ENCODE measurements around the gene AGO3. TPM values are rescaled to one million over a fixed set of nuclear protein-coding genes. Genes with fewer than 3 reads are reported as not detected.
"Not testable (repeated sequence)": the region's sequence is repeated elsewhere in the genome, so short reads cannot be mapped to it uniquely, and the experiment has no call there.

The AGO3 gene
- total RNA-seq, 1 experiment from 2014 or later, result 23.0 TPM

DNA sequence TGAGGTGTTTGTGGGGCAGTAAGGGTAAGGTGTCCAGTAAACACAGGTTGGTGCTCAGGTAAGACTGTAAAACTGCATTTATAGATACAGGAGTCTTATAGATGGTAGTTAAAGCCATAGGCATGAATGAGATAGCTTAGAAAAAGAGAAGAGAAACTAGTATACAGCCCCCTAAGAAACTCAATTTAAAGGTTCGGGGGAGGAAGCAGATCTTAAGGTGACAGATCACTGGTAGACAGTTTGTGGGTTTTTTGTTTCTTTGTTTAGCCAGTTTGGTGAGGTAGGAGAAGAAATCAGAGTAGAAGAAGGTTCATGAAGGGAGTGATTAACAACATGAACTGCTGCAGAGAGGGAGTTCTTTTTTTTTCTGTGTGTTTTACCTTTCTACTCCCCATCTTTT, 6.1 kb upstream of the AGO3 start:
- no peak for DNase-seq (ENCODE audit: low read depth)

DNA sequence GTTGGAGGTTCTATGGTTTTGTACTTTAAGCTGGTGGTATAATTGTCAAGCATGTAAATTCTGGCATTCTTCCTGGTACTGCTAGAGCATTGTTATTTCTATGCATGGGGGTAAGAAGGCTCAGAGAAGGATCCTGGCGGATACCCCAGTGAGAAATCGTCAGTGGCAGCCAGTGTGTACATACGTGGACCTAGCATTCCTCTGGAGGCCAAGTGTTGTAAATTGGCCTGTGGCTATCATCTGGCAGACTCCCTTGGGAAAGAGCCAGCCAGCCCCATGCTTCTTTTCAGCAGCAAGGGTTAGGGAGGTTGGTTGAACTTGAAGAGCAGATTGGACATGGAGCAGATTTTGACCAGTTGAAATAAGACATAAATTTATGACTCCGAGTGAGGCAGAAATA, 5.2 kb upstream of the AGO3 start:
- DNase-seq (ENCODE audit: low read depth), result no peak

DNA sequence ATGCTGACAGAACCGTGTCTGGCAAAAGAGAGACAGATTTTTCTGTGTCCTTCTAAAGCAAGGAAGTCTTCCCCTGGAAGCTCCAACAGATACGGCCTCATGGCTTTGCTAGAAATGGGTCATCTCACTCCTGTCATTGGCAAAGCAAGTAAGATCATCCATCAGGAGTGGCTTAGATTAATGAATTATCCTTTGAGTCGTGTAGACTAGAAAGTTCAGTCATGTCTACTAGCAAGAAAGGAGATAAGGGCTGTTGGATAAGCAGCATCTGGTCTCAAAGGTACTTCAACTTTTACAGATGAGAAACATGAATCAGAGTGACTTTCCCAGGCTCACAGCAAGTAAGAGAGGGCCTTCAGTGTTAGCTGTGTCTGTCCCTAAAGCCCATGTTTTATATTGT, 3.4 kb upstream of the AGO3 start:
- DNase-seq (ENCODE audit: low read depth), result no peak

DNA sequence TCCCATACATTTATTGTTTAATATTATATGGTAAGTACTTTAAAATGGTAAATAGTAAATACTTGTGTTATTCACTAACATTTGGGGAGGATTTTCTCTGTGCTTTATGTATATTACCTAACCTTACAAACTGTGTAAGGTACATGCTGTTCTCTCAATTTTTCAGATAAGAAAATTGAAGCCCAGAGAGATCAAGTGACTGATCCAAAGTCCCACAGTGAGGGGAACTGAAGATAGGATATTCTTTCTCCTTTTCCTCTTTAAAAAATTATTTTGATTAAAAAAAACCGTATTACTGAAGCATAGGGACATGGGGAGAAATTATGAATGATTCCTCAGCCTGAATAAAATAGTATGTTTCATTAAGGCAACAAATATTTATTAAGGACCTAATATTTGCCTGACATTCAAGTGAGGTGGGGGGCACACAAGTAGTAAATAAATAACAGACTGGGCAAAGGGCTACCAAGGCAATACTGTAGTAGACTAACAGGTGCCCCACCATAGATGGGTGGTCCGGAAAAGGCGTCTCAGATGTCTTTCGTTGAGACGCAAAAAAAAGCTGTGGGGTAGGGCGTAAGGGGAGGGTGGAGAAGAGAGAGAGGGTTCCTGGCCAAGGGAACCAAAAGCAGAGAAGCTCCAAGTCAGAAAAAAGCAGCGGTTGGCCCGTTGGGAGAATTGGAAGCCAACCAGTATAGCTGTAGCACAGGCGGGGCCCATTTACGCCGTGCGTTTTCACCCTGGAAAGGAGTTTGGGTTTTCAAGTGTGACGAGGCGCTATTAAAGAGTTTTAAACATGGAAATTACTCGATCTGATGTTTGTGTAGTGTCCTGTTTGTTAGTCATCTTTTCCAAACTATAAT, 944 bp upstream of the AGO3 start:
- DNase-seq (ENCODE audit: low read depth), result peak; percentile 58

DNA sequence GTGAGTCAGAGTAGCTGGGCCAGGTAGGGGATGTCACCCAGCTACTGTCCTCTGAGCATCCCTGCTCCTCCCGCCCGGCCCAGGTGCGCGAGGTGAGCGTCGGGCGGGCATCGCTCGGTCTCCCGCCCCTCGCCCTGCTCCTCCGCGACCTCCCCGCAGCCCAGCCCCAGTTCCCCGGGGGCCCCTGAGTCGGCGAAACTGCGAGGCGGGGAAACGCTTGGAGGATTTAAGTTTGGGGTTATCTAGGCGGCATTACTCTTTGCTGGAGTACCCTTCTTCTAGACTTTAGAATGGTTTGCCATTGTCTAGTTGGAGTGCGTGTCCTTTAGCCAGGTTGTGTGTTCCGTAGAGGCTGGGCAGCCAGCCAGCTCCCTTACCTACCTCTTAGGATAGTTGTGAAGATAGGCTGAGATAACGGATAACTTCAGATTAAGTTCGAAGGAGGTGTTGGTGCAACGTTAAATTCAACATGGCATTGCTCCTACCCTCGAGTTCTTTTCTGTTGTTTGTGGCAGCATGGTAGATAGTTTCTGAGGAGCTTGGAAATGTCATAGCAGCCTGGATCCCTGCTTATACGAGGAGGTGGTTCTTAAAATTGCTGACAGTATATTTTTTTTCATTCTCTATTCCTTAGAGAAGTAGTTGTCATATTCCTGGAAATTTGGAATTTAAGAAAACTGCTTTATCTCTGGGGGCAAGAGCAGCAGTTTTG, 697 bp downstream of the AGO3 start:
- DNase-seq (ENCODE audit: low read depth), result peak; percentile 6

DNA sequence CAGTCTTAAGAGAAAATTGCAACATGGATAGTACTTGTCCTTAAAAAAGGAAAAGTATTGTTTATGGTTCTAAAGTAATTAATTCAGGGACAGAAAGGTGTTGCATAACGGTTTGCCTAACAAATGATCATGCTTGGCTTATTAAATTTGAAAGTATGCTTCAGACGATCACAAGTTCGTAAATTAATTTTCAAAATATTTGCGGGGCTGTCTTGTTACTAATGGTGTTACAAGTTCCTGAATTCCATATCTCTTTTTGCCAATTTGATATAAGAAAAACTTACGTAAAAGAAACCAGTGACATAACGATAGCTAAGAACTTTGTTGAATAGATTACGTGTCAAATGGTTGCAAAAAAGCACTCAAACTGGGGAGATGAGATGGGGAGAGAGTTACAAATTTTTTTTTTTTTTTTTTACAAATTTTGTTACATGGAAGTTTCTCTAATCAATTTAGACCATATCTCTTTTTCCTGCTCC, 1.3 kb downstream of the AGO3 start:
- DNase-seq (ENCODE audit: low read depth), result no peak

DNA sequence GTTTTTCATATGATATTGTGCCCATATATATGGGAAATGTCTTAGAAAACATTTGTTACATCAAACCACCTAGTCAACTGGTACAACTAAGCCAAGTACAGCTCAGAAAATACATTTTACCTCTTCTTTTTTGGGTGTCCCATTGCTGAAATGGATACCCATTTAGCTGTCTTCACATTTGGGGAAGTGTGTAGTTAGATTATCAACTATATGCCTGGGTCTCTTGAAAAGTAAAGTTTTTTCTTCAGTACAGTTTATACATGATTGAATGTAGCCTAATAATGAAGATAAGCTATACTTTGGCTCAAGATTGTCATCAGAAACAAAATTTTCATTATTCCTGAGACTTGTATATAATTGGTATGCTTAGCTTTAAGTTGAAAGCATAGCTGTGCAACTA, 2.0 kb downstream of the AGO3 start:
- DNase-seq (ENCODE audit: low read depth), result no peak

DNA sequence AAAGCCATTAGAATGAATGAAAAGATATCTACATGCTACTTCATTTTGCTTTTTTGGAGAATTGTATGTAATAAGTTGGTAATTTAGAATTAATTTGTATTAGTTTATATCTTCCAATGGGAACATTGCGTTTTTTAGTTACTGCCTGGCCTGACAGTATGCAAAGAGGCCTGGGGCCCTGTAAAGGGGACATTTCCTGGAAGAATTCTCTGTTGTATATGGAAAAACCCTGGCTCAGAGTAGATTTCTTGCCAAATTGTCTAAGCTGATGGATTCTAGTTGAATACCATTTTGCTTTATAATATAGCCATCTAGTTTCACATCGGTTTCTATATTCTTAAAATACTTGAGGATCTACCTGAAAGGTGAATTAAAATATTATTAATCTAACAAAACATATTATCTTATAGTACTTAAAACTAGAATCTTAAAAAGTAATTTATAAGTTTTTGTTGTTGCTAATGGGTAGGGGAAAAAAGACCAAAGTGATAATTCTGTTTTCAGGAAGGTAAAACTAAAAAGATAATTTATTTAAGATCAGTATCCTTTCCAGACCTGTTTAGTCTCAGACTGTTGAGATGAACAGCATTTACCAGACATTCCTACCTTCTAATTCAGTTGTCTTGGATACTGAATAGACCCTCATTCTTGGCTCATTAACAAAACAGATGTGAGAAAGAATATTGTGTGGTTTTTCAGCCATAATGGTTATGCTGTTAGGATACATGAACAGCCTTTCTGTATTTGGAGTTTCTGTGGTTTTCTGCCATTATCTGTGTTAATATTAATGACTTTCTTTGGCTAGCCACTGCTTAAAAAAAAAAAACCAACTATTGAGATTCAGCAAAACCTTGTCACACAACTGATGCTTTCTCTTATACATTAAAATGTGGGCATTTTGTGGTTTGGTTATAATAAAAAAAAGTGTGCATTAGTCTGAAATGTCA, 4.8 kb downstream of the AGO3 start:
- no peak for DNase-seq (ENCODE audit: low read depth)

DNA sequence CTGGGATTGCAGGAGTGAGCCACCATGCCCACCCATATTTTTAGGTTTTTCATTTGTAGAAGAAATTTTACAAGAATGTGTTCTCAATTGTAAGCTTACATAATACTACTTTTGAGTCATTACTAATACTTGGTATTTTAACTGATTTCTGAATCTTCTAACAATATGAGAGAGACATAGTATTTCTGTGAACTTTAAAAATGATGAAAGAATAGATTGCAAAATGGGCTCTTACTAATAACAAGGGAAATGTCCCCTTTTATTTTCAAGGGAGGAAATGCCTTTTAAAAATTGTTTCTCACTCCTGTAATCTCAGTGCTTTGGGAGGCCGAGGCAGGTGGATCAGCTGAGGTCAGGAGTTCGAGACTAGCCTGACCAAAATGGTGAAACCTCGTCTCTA, 5.9 kb downstream of the AGO3 start:
- no peak for DNase-seq (ENCODE audit: low read depth)

DNA sequence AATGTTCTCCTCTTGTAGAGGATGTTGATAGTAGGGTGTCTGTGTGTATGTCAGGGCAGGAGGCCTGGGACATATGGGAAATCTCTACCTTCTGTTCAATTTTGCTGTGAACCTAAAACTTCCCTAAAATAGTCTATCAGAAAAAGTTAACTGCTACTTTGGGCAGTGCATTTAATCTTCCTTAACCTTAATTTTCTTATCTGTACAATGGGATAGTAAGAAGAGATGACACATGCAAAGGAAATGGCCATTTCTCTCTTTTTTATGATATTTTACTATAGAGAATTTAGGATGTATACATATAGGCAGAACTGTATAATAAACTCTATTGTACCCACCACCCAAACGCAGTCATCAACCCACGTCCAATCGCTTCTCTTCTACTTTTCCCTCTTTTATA, 8.6 kb downstream of the AGO3 start:
- DNase-seq (ENCODE audit: low read depth), result no peak

DNA sequence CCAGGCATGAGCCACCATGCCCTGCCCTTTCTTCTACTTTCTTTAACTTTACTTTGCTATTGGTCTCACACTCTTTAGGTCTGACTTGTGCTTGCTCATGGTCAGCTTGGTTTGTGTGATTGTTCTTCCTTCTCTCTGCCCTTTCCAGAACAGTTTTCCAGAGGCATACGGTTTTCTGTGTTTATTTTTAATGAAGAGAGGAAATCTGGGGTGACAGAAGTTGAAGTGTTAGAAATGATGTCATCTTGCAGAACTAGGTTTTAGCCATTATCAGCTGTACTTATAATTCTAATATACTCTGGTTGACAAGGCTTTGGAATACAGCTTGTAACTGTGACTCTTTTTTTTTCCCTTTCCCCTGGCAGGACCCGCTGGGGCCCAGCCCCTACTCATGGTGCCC, 14.4 kb downstream of the AGO3 start:
- no peak for DNase-seq (ENCODE audit: low read depth)

DNA sequence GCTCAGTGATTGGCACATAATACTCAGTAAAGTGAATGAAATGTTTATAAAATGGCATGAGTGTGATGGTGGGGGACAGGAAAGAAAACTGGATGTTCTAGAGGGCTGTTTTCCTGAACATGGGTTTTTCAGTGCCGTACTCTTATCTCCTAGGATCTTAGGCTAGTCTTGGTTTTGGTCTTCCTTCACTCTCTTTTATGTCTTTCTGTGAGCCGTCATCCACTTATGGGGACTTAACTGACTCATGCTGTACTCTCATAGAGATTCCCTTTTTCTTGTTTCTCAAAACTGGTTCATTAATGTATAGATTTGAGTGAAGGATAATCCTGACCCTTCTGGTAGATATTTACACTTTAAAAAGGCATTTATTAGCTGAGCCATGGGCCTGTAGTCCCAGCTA, 16.6 kb downstream of the AGO3 start:
- DNase-seq (ENCODE audit: low read depth), result no peak

DNA sequence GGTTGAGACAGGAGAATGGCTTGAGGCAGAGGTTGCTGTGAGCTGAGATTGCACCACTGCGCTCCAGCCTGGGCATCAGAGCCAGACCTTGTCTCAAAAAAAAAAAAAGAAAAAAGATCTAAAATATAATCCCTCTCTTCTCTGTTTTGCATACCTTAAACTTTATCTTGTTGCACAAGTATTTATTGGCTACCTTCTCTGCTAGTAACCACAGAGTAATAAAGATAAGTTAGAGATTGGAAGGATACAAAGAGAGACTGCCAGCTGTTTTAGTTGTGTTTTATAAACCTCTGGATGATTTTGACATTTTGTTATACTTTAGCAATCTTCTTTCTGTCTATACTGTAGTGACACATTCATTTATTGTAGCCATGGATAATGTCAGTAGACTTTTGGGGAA, 27.7 kb downstream of the AGO3 start:
- DNase-seq (ENCODE audit: low read depth), result no peak

DNA sequence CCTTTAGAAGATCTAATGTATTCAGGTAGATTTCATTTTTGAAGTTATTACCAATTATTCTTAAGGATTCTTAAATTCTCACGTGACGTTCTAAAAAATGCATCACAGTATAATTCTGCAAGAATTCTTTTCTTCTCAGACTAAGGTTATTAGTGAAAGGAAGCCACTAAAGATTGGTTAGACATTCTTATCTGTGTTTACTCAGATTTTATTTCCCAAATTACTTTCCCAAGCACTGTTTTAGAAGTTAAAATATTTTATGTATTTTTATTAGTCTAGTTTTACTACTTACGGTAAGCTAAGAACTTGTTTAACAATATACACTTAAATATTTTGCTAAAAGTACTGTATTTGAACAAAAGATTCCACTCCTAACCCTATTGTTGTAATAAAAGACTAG, 28.4 kb downstream of the AGO3 start:
- DNase-seq (ENCODE audit: low read depth), result no peak

DNA sequence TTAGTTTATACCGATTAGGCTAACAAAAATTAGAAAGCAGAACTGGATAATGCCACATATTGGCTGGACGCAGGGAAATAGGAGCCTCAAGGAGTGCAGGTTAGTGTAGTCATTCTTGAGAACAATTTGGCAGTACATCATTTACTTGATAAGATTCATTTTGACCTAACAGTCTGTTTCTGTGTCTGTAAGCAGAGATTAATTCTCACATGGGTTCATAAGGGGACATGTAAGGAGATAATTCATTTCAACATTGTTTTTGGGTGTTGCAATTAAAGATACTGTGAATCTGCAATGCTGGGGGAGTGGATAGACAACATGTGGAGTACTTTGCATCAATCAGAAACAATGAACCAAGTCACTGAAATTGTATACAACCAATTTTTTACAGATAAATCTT, 32.0 kb downstream of the AGO3 start:
- DNase-seq (ENCODE audit: low read depth), result no peak

DNA sequence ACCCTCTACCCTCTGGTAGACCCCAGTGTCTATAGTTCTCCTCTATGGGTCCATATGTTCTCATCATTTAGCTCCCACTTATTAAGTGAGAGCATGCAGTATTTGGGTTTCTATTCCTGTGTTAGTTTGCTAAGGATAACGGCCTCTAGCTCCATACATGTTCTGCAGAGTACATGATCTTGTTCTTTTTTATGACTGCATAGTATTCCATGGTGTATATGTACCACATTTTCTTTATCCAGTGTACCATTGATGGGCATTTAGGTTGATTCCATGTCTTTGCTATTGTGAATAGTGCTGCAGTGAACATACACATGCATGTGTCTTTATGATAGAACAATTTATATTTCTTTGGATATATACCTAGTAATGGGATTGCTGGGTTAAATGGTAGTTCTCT, 33.4 kb downstream of the AGO3 start:
- DNase-seq (ENCODE audit: low read depth), result not testable (repeated sequence)

DNA sequence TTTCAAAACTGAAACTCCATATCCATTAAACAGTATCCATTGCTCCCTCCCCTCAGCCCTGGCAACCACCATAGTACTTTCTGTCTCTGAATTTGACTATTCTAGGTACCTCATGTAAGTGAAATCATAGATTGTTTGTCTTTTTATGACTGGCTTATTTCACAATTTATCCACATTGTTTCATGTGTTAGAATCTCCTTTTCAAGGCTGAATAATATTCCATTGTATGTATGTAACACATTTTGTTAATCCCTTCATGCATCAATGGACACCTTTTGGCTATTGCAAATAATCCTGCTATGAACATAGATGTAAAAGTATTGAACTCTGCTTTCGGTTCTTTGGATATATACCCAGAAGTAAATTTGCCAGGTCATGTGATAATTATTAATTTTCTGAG, 37.5 kb downstream of the AGO3 start:
- no peak for DNase-seq (ENCODE audit: low read depth)

DNA sequence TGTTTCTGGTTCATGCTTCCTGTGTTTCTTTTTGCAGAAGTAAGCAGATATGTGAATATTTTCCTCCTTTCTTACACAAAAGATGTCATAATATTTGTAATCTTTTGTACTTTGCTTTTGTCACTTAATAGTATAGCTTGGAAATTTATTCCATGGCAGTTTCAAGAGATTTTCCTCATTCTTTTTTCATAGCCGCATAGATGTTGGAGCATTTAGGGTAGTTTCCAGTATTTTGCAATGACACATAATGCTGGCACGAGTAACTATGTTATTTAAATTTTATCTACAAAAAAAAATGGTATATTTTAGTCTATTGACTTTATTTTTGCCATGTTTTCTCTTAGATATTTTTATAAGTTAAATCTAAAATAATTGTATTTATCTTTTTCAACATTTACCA, 40.7 kb downstream of the AGO3 start:
- DNase-seq (ENCODE audit: low read depth), result no peak

DNA sequence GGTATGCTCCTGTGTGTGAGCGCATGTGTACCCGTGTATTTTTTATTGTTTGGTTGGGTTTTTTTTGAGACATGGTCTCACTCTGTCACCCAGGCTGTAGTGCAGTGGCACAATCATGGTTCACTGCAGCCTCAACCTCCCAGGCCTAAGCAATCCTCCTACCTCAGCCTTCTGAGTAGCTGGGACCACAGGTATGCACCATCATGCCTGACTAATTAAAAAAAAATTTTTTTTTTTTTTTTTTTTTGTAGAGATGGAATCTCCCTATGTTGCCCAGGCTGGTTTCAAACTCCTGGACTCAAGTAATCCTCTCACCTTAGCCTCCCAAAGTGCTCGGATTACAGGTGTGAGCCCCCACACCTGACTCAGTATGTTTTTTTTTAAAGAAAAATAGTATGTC, 41.7 kb downstream of the AGO3 start:
- peak; percentile 18 for DNase-seq (ENCODE audit: low read depth)

DNA sequence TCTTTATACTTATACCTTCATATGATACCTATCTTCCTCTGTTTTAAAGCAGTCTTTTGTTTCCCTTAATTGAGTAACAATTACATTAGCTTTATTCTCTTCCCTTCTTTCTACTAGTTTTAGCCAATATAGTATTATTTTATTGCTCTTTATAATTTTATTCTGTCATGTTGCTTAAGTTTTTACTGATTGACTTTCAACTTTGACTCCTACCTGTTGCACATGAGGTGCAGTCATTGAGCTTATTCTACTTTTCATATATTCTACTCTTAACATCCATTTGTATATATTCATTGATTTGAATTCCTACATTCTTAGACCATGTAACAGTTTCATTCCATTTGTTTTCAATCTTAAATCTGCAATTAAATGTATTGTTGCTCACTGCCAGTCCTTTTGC, 49.2 kb downstream of the AGO3 start:
- no peak for DNase-seq (ENCODE audit: low read depth)

DNA sequence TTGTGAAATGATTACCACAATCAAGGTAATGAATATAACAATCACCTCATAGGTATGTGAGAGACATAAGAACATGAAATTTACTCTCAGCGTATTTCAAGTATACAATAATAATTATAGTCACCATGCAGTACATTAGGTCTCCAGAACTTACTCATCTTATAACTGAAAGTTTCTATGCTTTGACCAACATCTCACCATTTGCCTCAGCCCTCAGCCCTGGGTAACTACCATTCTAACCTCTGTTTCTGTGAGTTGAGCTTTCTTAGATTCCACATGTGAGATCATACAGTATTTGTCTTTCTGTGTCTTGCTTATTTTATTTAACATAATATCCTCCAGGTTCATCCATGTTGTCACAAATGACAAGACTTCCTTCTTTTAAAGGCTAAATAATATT, 57.3 kb downstream of the AGO3 start:
- no peak for DNase-seq (ENCODE audit: low read depth)

Data from HT1080 (cell line).